Keratinocyte (primary cell): Measurements from ENCODE around the gene PUM1. TPM values are rescaled to one million over a fixed set of nuclear protein-coding genes. Genes with fewer than 3 reads are reported as not detected.

Experiments used
- DNase-seq: peaks from one replicate; pipeline ENCODE4 v3.0.0-alpha.2; 2011; ENCODE audit warnings: low read depth, missing footprints, low spot score
- FAIRE-seq: peaks from 2 replicates; lab custom pipeline; 2011; peaks lifted over from hg19 to GRCh38; lab: Jason Lieb, UNC
- H2AFZ ChIP-seq: 2 replicates; pipeline ENCODE4 v1.6.0; 2012; ENCODE audit warnings: low read length, control low read depth, inconsistent platforms; ENCODE audit not compliant: control insufficient read depth
- H3K27ac ChIP-seq: 2 replicates; pipeline ENCODE4 v1.5.1; 2011; ENCODE audit warnings: low read length; ENCODE audit not compliant: control insufficient read depth, insufficient read depth
- H3K27me3 ChIP-seq: 3 replicates; pipeline ENCODE4 v1.6.0; 2011; ENCODE audit warnings: low read length; ENCODE audit not compliant: control insufficient read depth, insufficient read depth; ENCODE audit errors: extremely low read depth
- H3K36me3 ChIP-seq, 2 experiments: 2 replicates in 1 of 2; 3 replicates in 1 of 2; pipeline ENCODE4 v1.5.1; 2011; ENCODE audit warnings: low read length in 2 of 2, mild to moderate bottlenecking in 1 of 2; ENCODE audit not compliant: control insufficient read depth in 2 of 2, insufficient read depth in 2 of 2; ENCODE audit errors: extremely low read depth in 1 of 2
- H3K4me1 ChIP-seq: 3 replicates; pipeline ENCODE4 v1.5.1; 2011; ENCODE audit warnings: low read length; ENCODE audit not compliant: control insufficient read depth, insufficient read depth; ENCODE audit errors: extremely low read depth
- H3K4me2 ChIP-seq: 3 replicates; pipeline ENCODE4 v1.6.0; 2011; ENCODE audit warnings: low read depth, low read length; ENCODE audit not compliant: control insufficient read depth, insufficient read depth; ENCODE audit errors: extremely low read depth
- H3K4me3 ChIP-seq, 3 experiments: fragments of 200-600 bp in 1 of 3; sonication (generic) in 1 of 3; 2 replicates in 2 of 3; 3 replicates in 1 of 3; pipeline ENCODE4 v1.5.1; 2011 to 2016; ENCODE audit warnings: low read length in 3 of 3, mild to moderate bottlenecking in 3 of 3, control low read depth in 2 of 3, inconsistent platforms in 1 of 3, low read depth in 1 of 3, mixed read lengths in 1 of 3, mixed run types in 1 of 3, moderate library complexity in 1 of 3; ENCODE audit not compliant: control insufficient read depth in 2 of 3, insufficient read depth in 2 of 3; ENCODE audit errors: extremely low read depth in 1 of 3
- H3K79me2 ChIP-seq: 2 replicates; pipeline ENCODE4 v1.6.0; 2012; ENCODE audit warnings: low read length; ENCODE audit not compliant: control insufficient read depth, insufficient read depth
- H3K9ac ChIP-seq: 3 replicates; pipeline ENCODE4 v1.6.0; 2011; ENCODE audit warnings: low read length; ENCODE audit not compliant: control insufficient read depth, insufficient read depth; ENCODE audit errors: extremely low read depth
- H3K9me1 ChIP-seq: 3 replicates; pipeline ENCODE4 v1.6.0; 2011; ENCODE audit warnings: low read length; ENCODE audit not compliant: control insufficient read depth, insufficient read depth; ENCODE audit errors: extremely low read depth
- H3K9me3 ChIP-seq: 2 replicates; pipeline ENCODE4 v1.5.1; 2012; ENCODE audit warnings: low read depth, low read length; ENCODE audit not compliant: control insufficient read depth
- H4K20me1 ChIP-seq: 3 replicates; pipeline ENCODE4 v1.6.0; 2011; ENCODE audit warnings: low read length; ENCODE audit not compliant: control insufficient read depth, insufficient read depth; ENCODE audit errors: extremely low read depth
- CTCF ChIP-seq, 3 experiments: IDR thresholded peaks in 1 of 3; conservative IDR thresholded peaks in 1 of 3; optimal IDR thresholded peaks in 1 of 3; 2 replicates in 2 of 3; 3 replicates in 1 of 3; pipeline versions ENCODE3 to v1.5.1; 2011; ENCODE audit warnings: low read length in 3 of 3, mild to moderate bottlenecking in 3 of 3, moderate library complexity in 2 of 3, control low read depth in 1 of 3, inconsistent platforms in 1 of 3; ENCODE audit not compliant: insufficient read depth in 2 of 3; ENCODE audit errors: extremely low read depth in 1 of 3
- EZH2 ChIP-seq: IDR thresholded peaks from one replicate; pipeline ENCODE4 v1.6.1; 2012; ENCODE audit warnings: inconsistent platforms, mild to moderate bottlenecking, low read length, moderate library complexity
- dilution Hi-C: fragments of 300-500 bp; cut with MboI; formaldehyde crosslinking; loops from one replicate; pipeline ENCODE4 v1.7.0; 2020; ENCODE audit warnings: low sequenced_read_pairs; ENCODE audit not compliant: extremely low pct_ligation_motif_present
- polyA plus RNA-seq, 5 experiments: library from polyadenylated mRNA; depleted of rRNA in 3 of 5; stranded (reverse) in 3 of 5; stranded (forward) in 1 of 5; unstranded in 1 of 5; fragments of >200 nt; gene quantifications; 1 replicate in 1 of 5; 2 replicates in 3 of 5; 3 replicates in 1 of 5; pipeline versions ENCODE4 v1.2.1 to v1.2.3, GENCODE V29; 2011 to 2012; ENCODE audit warnings: missing spikeins in 2 of 5, low read depth in 1 of 5, low replicate concordance in 1 of 5

The PUM1 gene
- polyA plus RNA-seq, 1 donor (not counting 4 experiments of a cell fraction or from before 2014, with no cell fraction given) = 68.6 TPM

DNA sequence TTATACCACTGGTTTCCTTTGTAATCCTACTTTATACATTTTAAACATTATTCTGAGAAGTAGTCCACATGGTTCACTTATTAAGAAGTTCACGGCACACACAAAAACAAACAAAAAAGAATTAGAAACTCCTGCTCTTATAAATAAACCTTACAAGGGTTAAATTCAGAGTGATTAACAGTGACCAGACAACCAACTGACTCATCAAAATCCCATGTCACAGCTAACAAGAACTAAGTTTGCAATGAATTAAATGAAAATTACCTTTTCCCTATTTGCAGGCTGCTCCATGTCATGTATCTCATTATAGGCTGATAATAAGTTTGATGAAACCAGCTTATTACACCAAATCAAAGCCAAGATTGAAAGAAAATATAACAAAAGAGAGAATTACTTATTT, 77.5 kb downstream of the PUM1 start:
- Histone ChIP-seq H3K4me1 (no peaks in the 10 kb centered on the region), H3K79me2 (peaks cover 95% of the 10 kb centered on the region), H3K9ac (no peak overlapping the region), H4K20me1 (peaks cover 19% of the 10 kb centered on the region), H3K4me2 (no peak overlapping the region), H3K9me1 (no peaks in the 10 kb centered on the region), H3K27me3 (no peaks in the 10 kb centered on the region), H3K4me3 (no peak overlapping the region), H2AFZ (no peak overlapping the region), H3K27ac (no peak overlapping the region), H3K9me3 (no peaks in the 10 kb centered on the region), H3K36me3 (peaks cover 19 to 20% of the 10 kb centered on the region in 2 experiments)
- TF ChIP-seq EZH2 (no peak), CTCF (optimal IDR thresholded peaks at IDR 0.05 in 1 of 3, IDR thresholded peaks at IDR 0.05 in 1 of 3, conservative IDR thresholded peaks at IDR 0.05 in 1 of 3; ENCODE audit: extremely low read depth in 1 of 3, insufficient read depth in 2 of 3, low read length in 3 of 3) (no peak)
- DNase-seq (no peak), FAIRE-seq (no peak)
- dilution Hi-C loops = no loop called here

GRCh38 chr1:30986755-30987154, 78.8 kb downstream of the PUM1 start:
- no peak overlapping the region for H3K27ac ChIP-seq
- TF ChIP-seq CTCF (optimal IDR thresholded peaks at IDR 0.05 in 1 of 3, IDR thresholded peaks at IDR 0.05 in 1 of 3, conservative IDR thresholded peaks at IDR 0.05 in 1 of 3; ENCODE audit: extremely low read depth in 1 of 3, insufficient read depth in 2 of 3, low read length in 3 of 3) = no peak
- no peak overlapping the region for H3K4me2 ChIP-seq
- H3K9me3 ChIP-seq = no peaks in the 10 kb centered on the region
- H3K4me3 ChIP-seq = no peak overlapping the region
- peaks cover 12% of the 10 kb centered on the region for H4K20me1 ChIP-seq
- dilution Hi-C loops = no loop called here
- no peak overlapping the region for H2AFZ ChIP-seq
- H3K27me3 ChIP-seq = no peaks in the 10 kb centered on the region
- FAIRE-seq (no peak), DNase-seq (no peak)
- H3K79me2 ChIP-seq = peaks cover 94% of the 10 kb centered on the region
- no peaks in the 10 kb centered on the region for H3K4me1 ChIP-seq
- H3K36me3 ChIP-seq = peaks cover 10 to 11% of the 10 kb centered on the region in 2 experiments
- no peaks in the 10 kb centered on the region for H3K9me1 ChIP-seq
- H3K9ac ChIP-seq = no peak overlapping the region
